Parathyroid adenoma (tissue), 2 donors: Measurements from ENCODE around the gene IGFL1.
"Not testable (repeated sequence)": the region's sequence is repeated elsewhere in the genome, so short reads cannot be mapped to it uniquely, and the experiment has no call there.

Experiments used
- H2AFZ ChIP-seq: fragments of 300-600 bp; sonication (generic); one replicate; pipeline ENCODE4 v1.7.0; 2017; ENCODE audit warnings: antibody characterized with exemption, mild to moderate bottlenecking
- H3K27ac ChIP-seq: fragments of 300-600 bp; sonication (generic); one replicate; pipeline ENCODE4 v1.7.0; 2017
- H3K27me3 ChIP-seq: fragments of 300-600 bp; sonication (generic); one replicate; pipeline ENCODE4 v1.7.0; 2017; ENCODE audit warnings: low read length; ENCODE audit not compliant: control insufficient read depth, insufficient read depth
- H3K36me3 ChIP-seq: fragments of 300-600 bp; sonication (generic); one replicate; pipeline ENCODE4 v1.7.0; 2017; ENCODE audit warnings: low read length; ENCODE audit not compliant: control insufficient read depth, insufficient read depth
- H3K4me1 ChIP-seq: fragments of 300-600 bp; sonication (generic); one replicate; pipeline ENCODE4 v1.7.0; 2017; ENCODE audit warnings: control low read depth
- H3K4me2 ChIP-seq: fragments of 300-600 bp; sonication (generic); one replicate; pipeline ENCODE4 v1.7.0; 2017; ENCODE audit warnings: low read length
- H3K4me3 ChIP-seq: fragments of 300-600 bp; sonication (generic); one replicate; pipeline ENCODE4 v1.7.0; 2017; ENCODE audit warnings: low read depth, low read length
- H3K79me2 ChIP-seq: fragments of 300-600 bp; sonication (generic); one replicate; pipeline ENCODE4 v1.7.0; 2017; ENCODE audit warnings: control low read depth
- H3K9ac ChIP-seq: fragments of 300-600 bp; sonication (generic); one replicate; pipeline ENCODE4 v1.7.0; 2017; ENCODE audit warnings: mild to moderate bottlenecking
- H3K9me3 ChIP-seq: fragments of 300-600 bp; sonication (generic); one replicate; pipeline ENCODE4 v1.7.0; 2017; ENCODE audit warnings: low read length; ENCODE audit not compliant: control insufficient read depth
- TF ChIP-seq, protein P1 (sequence below): fragments of 300-600 bp; sonication (generic); IDR thresholded peaks from one replicate; pipeline ENCODE4 v1.7.0; 2017; ENCODE audit warnings: antibody characterized with exemption, mild to moderate bottlenecking
- donor health status: primary hyperparathyroidism.

Gene IGFL1

GRCh38 chr19:46251416-46251815, 21.9 kb downstream of the IGFL1 start:
- H3K4me2 ChIP-seq: no peak overlapping the region
- no peak overlapping the region for H2AFZ ChIP-seq
- H3K36me3 ChIP-seq: no peaks in the 10 kb centered on the region
- no peak overlapping the region for H3K27ac ChIP-seq
- H3K79me2 ChIP-seq: no peaks in the 10 kb centered on the region
- H3K9me3 ChIP-seq: no peaks in the 10 kb centered on the region
- TF ChIP-seq, protein P1, sequence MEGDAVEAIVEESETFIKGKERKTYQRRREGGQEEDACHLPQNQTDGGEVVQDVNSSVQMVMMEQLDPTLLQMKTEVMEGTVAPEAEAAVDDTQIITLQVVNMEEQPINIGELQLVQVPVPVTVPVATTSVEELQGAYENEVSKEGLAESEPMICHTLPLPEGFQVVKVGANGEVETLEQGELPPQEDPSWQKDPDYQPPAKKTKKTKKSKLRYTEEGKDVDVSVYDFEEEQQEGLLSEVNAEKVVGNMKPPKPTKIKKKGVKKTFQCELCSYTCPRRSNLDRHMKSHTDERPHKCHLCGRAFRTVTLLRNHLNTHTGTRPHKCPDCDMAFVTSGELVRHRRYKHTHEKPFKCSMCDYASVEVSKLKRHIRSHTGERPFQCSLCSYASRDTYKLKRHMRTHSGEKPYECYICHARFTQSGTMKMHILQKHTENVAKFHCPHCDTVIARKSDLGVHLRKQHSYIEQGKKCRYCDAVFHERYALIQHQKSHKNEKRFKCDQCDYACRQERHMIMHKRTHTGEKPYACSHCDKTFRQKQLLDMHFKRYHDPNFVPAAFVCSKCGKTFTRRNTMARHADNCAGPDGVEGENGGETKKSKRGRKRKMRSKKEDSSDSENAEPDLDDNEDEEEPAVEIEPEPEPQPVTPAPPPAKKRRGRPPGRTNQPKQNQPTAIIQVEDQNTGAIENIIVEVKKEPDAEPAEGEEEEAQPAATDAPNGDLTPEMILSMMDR: no peak
- no peak overlapping the region for H3K4me3 ChIP-seq
- H3K27me3 ChIP-seq: no peaks in the 10 kb centered on the region
- H3K9ac ChIP-seq: no peak overlapping the region
- peaks cover 6% of the 10 kb centered on the region for H3K4me1 ChIP-seq

DNA sequence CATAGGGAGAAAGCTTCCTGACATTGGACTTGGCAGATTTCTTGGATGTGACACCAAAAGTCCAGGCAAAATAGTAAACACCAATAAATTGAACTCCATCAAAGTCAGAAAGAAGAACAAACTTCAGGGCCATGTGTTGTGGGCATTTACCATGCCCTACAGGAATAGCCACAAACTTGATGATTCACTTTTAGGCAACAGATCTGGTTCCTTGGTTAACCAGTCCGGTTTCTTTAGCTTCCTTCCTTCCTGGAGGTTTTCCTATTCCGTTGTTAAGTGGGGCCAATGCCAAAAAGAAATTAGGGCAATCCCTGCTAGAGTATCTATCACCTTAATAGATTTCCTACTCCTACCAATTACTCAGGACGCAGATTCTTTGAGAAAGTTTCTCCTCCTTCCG, 25.2 kb downstream of the IGFL1 start:
- H3K36me3 ChIP-seq: no peaks in the 10 kb centered on the region
- H3K4me1 ChIP-seq: peaks cover 6% of the 10 kb centered on the region
- no peaks in the 10 kb centered on the region for H3K27me3 ChIP-seq
- H3K9ac ChIP-seq: no peak overlapping the region
- H3K79me2 ChIP-seq: no peaks in the 10 kb centered on the region
- H3K4me2 ChIP-seq: no peak overlapping the region
- TF ChIP-seq, protein P1: no peak
- no peak overlapping the region for H3K27ac ChIP-seq
- no peaks in the 10 kb centered on the region for H3K9me3 ChIP-seq
- no peak overlapping the region for H2AFZ ChIP-seq
- no peak overlapping the region for H3K4me3 ChIP-seq

GRCh38 chr19:46256855-46257254, 27.3 kb downstream of the IGFL1 start:
- no peak overlapping the region for H2AFZ ChIP-seq
- H3K9ac ChIP-seq: no peak overlapping the region
- no peaks in the 10 kb centered on the region for H3K27me3 ChIP-seq
- no peaks in the 10 kb centered on the region for H3K9me3 ChIP-seq
- no peak overlapping the region for H3K27ac ChIP-seq
- H3K36me3 ChIP-seq: no peaks in the 10 kb centered on the region
- no peaks in the 10 kb centered on the region for H3K79me2 ChIP-seq
- TF ChIP-seq, protein P1: no peak
- H3K4me1 ChIP-seq: no peaks in the 10 kb centered on the region
- no peak overlapping the region for H3K4me3 ChIP-seq
- no peak overlapping the region for H3K4me2 ChIP-seq

GRCh38 chr19:46261501-46261900, 32.0 kb downstream of the IGFL1 start:
- H3K4me1 ChIP-seq, H3K27me3 ChIP-seq, H3K4me3 ChIP-seq, H3K27ac ChIP-seq, H2AFZ ChIP-seq, H3K9me3 ChIP-seq, H3K79me2 ChIP-seq, H3K9ac ChIP-seq, H3K36me3 ChIP-seq, H3K4me2 ChIP-seq: not testable (repeated sequence)

DNA sequence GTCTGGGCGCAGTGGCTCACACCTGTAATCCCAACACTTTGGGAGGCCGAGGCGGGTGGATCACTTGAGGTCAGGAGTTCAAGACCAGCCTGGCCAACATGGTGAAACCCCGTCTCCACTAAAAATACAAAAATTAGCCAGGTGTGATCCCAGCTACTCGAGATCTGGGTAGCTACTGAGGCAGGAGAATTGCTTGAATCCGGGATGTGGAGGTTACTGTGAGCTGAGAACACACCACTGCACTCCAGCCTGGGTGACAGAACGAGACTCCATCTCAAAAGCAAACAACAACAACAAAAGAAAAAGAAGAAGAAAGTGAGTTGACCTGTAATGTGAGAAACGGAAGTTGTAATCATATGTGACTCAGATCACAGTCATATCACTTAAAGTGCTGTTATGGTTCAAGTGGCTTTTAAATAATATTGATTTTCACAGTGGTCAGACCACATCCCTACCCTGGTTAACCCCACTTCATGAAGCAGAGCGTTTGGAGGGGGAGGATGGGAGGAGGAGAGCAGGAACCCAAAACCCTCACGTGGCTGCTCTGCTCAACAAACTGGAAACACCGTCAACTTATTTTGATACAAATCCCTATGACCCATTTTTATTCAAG, 33.2 kb downstream of the IGFL1 start:
- not testable (repeated sequence) for H3K27me3 ChIP-seq, H3K4me2 ChIP-seq, H3K9ac ChIP-seq, H3K79me2 ChIP-seq, H3K4me1 ChIP-seq, H3K36me3 ChIP-seq, H3K4me3 ChIP-seq, H3K27ac ChIP-seq, H3K9me3 ChIP-seq
- peak overlapping the region; percentile 16 for H2AFZ ChIP-seq

- not testable (repeated sequence) for H3K4me1 ChIP-seq, H3K4me2 ChIP-seq, H3K9me3 ChIP-seq, H3K27me3 ChIP-seq, H3K27ac ChIP-seq, H3K79me2 ChIP-seq, H3K4me3 ChIP-seq, H2AFZ ChIP-seq, H3K9ac ChIP-seq, H3K36me3 ChIP-seq
Observed at GRCh38 chr19:46264801-46265200, 35.3 kb downstream of the IGFL1 start.
